RWPE2 (cell line): ENCODE results near the gene MMP24OS.
"Not testable (repeated sequence)": the region's sequence is repeated elsewhere in the genome, so short reads cannot be mapped to it uniquely, and the experiment has no call there.

Experiments
- ATAC-seq: fragments of 200-7000 bp; cut with Tn5 transposase; 3 replicates; pipeline ENCODE4 v1.9.1; 2021; ENCODE audit warnings: low read depth
- DNase-seq: peaks from one replicate; pipeline ENCODE4 v3.0.0-alpha.2; 2020; ENCODE audit warnings: low spot score
- H3K27ac ChIP-seq: fragments of 450-650 bp; 2 replicates; pipeline ENCODE4 v1.5.1; 2017; ENCODE audit warnings: mild to moderate bottlenecking; ENCODE audit not compliant: poor library complexity, severe bottlenecking
- H3K27me3 ChIP-seq: fragments of 250-450 bp; sonication (Bioruptor Pico); 2 replicates; pipeline ENCODE4 v1.5.1; 2021; ENCODE audit warnings: mild to moderate bottlenecking, moderate library complexity; ENCODE audit not compliant: insufficient read depth, poor library complexity, severe bottlenecking
- H3K36me3 ChIP-seq: fragments of 250-450 bp; sonication (Bioruptor Pico); 2 replicates; pipeline ENCODE4 v1.5.1; 2020; ENCODE audit warnings: low read depth, mild to moderate bottlenecking, moderate library complexity
- H3K4me1 ChIP-seq: fragments of 250-450 bp; sonication (Bioruptor Pico); 2 replicates; pipeline ENCODE4 v1.5.1; 2021; ENCODE audit warnings: mild to moderate bottlenecking, moderate library complexity; ENCODE audit not compliant: insufficient read depth, poor library complexity, severe bottlenecking
- H3K4me3 ChIP-seq: fragments of 250-450 bp; sonication (Bioruptor Pico); 2 replicates; pipeline ENCODE4 v1.5.1; 2021; ENCODE audit warnings: mild to moderate bottlenecking, moderate library complexity; ENCODE audit not compliant: severe bottlenecking
- H3K9me3 ChIP-seq: fragments of 250-450 bp; sonication (Bioruptor Pico); 2 replicates; pipeline ENCODE4 v1.5.1; 2021; ENCODE audit warnings: mild to moderate bottlenecking, moderate library complexity; ENCODE audit not compliant: severe bottlenecking
- TF ChIP-seq, protein P1 (sequence below): fragments of 450-650 bp; IDR thresholded peaks from one replicate; pipeline ENCODE4 v1.5.1; 2017; ENCODE audit warnings: mild to moderate bottlenecking, moderate library complexity; ENCODE audit not compliant: poor library complexity, severe bottlenecking

Gene MMP24OS

GRCh38 chr20:35318502-35319157, 40.7 kb upstream of the MMP24OS start:
- peak; percentile 98 for DNase-seq
- Histone ChIP-seq H3K4me3 (no peak overlapping the region), H3K27me3 (no peaks in the 10 kb centered on the region), H3K9me3 (no peaks in the 10 kb centered on the region), H3K27ac (peak overlapping the region; percentile 99), H3K4me1 (peaks cover 52% of the 10 kb centered on the region), H3K36me3 (peaks cover 12% of the 10 kb centered on the region)
- ATAC-seq, result peak; percentile 87
- TF ChIP-seq, protein P1, sequence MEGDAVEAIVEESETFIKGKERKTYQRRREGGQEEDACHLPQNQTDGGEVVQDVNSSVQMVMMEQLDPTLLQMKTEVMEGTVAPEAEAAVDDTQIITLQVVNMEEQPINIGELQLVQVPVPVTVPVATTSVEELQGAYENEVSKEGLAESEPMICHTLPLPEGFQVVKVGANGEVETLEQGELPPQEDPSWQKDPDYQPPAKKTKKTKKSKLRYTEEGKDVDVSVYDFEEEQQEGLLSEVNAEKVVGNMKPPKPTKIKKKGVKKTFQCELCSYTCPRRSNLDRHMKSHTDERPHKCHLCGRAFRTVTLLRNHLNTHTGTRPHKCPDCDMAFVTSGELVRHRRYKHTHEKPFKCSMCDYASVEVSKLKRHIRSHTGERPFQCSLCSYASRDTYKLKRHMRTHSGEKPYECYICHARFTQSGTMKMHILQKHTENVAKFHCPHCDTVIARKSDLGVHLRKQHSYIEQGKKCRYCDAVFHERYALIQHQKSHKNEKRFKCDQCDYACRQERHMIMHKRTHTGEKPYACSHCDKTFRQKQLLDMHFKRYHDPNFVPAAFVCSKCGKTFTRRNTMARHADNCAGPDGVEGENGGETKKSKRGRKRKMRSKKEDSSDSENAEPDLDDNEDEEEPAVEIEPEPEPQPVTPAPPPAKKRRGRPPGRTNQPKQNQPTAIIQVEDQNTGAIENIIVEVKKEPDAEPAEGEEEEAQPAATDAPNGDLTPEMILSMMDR, result no peak

DNA sequence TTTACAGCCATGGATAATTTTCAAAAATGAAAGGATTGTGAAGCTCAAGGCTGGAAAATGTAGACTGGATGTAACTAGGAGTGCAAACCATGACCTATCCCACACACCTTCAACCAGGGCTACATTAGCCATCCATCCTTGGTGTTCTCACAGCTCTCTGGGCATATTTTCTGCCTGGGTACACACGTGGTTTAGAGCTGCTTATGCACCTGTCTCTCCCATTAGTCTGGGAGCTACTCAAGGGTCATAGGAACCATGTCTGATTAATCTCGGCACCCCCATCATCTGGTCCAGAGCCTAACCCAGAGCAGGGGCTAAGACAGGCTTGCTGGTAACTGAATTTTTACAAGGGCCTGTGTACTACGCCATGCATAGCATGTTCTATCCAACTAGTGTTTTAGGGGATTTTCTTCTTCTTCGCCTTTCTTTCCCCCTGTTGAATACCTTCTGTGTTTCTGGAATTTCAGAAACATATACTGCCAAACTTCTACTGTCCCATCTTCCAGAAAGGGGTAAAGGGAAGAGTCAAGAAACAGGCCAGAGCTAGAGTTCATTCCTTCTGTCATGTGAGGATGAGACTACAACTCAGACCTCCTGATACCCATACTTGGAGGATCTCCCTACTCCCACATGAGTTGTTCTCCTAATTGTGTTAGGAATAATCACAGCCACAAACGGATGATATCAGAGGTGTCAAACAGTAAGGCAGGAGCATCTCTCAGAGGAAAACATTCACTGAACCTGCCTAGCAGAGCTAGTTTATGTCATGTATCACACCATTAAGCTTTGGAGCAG, 39.7 kb upstream of the MMP24OS start:
- H3K27ac ChIP-seq, result peak overlapping the region; percentile 99
- H3K36me3 ChIP-seq, result peaks cover 19% of the 10 kb centered on the region
- no peaks in the 10 kb centered on the region for H3K27me3 ChIP-seq
- H3K4me3 ChIP-seq, result no peak overlapping the region
- DNase-seq, result no peak
- TF ChIP-seq, protein P1, result no peak
- H3K9me3 ChIP-seq, result no peaks in the 10 kb centered on the region
- H3K4me1 ChIP-seq, result peaks cover 61% of the 10 kb centered on the region
- no peak for ATAC-seq

GRCh38 chr20:35316086-35316485, 38.2 kb upstream of the MMP24OS start:
- no peak overlapping the region for H3K4me3 ChIP-seq
- H3K4me1 ChIP-seq, result peaks cover 74% of the 10 kb centered on the region
- H3K27ac ChIP-seq, result peak overlapping the region; percentile 99
- ATAC-seq (no peak), DNase-seq (no peak)
- TF ChIP-seq, protein P1, result no peak
- no peaks in the 10 kb centered on the region for H3K27me3 ChIP-seq
- peaks cover 23% of the 10 kb centered on the region for H3K36me3 ChIP-seq
- H3K9me3 ChIP-seq, result no peaks in the 10 kb centered on the region

GRCh38 chr20:35315632-35316020, 37.7 kb upstream of the MMP24OS start:
- Histone ChIP-seq H3K27ac (peak overlapping the region; percentile 99), H3K4me1 (peaks cover 72% of the 10 kb centered on the region), H3K36me3 (peaks cover 22% of the 10 kb centered on the region)
- H3K27me3 ChIP-seq, DNase-seq, H3K4me3 ChIP-seq, ATAC-seq, H3K9me3 ChIP-seq: not testable (repeated sequence)

DNA sequence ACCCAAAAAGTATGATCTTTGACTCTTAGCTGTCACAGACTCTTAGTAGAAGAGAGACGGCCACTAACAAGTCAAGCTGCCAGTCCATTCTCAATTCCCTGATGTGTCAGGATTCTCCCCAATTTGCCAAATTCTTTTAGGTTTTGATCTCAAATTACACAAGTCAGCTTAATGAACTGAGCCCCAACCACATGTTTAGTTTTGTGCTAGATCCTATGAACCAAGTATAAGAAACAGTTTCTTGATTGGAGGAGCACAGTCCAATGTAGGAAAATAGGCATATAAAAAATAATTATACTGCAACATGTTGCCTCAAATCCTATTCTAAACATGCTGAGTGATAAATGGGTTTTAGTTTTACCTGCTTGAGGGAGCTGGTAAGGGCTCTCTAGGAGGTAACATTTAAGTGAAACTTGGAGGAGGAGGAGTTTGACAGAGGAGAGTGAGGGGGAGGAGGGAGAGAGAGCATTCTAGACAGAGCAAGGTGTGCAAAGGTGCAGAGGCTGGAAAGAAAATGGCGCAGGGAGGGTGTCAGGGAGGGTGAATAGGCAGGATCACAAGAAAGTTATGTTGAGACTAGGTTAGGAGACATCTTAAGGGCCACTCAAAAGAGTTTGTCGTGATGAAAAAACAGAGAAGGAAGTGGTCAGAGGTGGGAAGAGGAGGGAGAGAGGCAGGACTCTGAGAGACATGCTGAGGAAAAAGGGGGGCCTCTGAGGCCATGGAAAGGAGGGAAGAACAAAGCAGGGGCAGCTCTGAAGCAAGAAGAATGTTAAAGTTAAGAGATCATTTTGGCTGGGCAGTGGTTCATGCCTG, 37.1 kb upstream of the MMP24OS start:
- no peak for ATAC-seq
- H3K9me3 ChIP-seq, result no peaks in the 10 kb centered on the region
- TF ChIP-seq, protein P1, result no peak
- peaks cover 67% of the 10 kb centered on the region for H3K4me1 ChIP-seq
- no peak overlapping the region for H3K4me3 ChIP-seq
- no peak for DNase-seq
- peak overlapping the region; percentile 99 for H3K27ac ChIP-seq
- H3K36me3 ChIP-seq, result peaks cover 24% of the 10 kb centered on the region
- no peaks in the 10 kb centered on the region for H3K27me3 ChIP-seq
